Neural progenitor cell (in vitro differentiated cells): Measurements from ENCODE around the gene FASN. TPM values are rescaled to one million over a fixed set of nuclear protein-coding genes. Genes with fewer than 3 reads are reported as not detected.

Experiments used
- DNase-seq: peaks from one replicate; pipeline ENCODE4 v3.0.0-alpha.2; 2016; ENCODE audit warnings: low spot score
- H2AFZ ChIP-seq: fragments of 200-600 bp; sonication (generic); replicated peaks from 2 replicates; pipeline ENCODE4 v1.6.1; 2016; ENCODE audit warnings: antibody characterized with exemption
- H3F3A ChIP-seq: fragments of 200-600 bp; sonication (generic); 2 replicates; pipeline ENCODE4 v1.6.1; 2016; ENCODE audit warnings: antibody characterized with exemption, low read depth
- H3K27ac ChIP-seq: fragments of 200-600 bp; sonication (generic); 2 replicates; pipeline ENCODE4 v1.5.1; 2016; ENCODE audit warnings: mild to moderate bottlenecking
- H3K27me3 ChIP-seq: fragments of 200-600 bp; sonication (generic); 2 replicates; pipeline ENCODE4 v1.6.1; 2016; ENCODE audit warnings: mild to moderate bottlenecking, moderate library complexity
- H3K36me3 ChIP-seq: fragments of 200-600 bp; sonication (generic); 2 replicates; pipeline ENCODE4 v1.5.1; 2016
- H3K4me1 ChIP-seq: fragments of 200-600 bp; sonication (generic); 2 replicates; pipeline ENCODE4 v1.6.1; 2016; ENCODE audit warnings: mixed run types
- H3K4me2 ChIP-seq: fragments of 200-600 bp; sonication (generic); 2 replicates; pipeline ENCODE4 v1.6.1; 2016
- H3K4me3 ChIP-seq: fragments of 200-600 bp; sonication (generic); 2 replicates; pipeline ENCODE4 v1.5.1; 2016
- H3K79me2 ChIP-seq: fragments of 200-600 bp; sonication (generic); 2 replicates; pipeline ENCODE4 v1.6.1; 2016; ENCODE audit warnings: low read depth
- H3K9ac ChIP-seq: fragments of 200-600 bp; sonication (generic); 2 replicates; pipeline ENCODE4 v1.6.1; 2016
- H3K9me3 ChIP-seq: fragments of 200-600 bp; sonication (generic); 2 replicates; pipeline ENCODE4 v1.5.1; 2016; ENCODE audit warnings: low read depth
- H4K20me1 ChIP-seq: fragments of 200-600 bp; sonication (generic); 2 replicates; pipeline ENCODE4 v1.6.1; 2016; ENCODE audit warnings: low read depth
- H3K27ac Mint-ChIP-seq: 3 replicates; pipeline ENCODE4 v1.8.0; 2021; ENCODE audit warnings: mixed read lengths
- H3K27me3 Mint-ChIP-seq: 2 replicates; pipeline ENCODE4 v1.8.0; 2022; ENCODE audit warnings: low read depth, mild to moderate bottlenecking, inconsistent platforms, moderate library complexity, mixed read lengths; ENCODE audit not compliant: insufficient read depth
- H3K36me3 Mint-ChIP-seq: 3 replicates; pipeline ENCODE4 v1.8.0; 2021; ENCODE audit warnings: mixed read lengths
- H3K4me1 Mint-ChIP-seq: 3 replicates; pipeline ENCODE4 v1.8.0; 2021; ENCODE audit warnings: mixed read lengths
- H3K4me3 Mint-ChIP-seq: 3 replicates; pipeline ENCODE4 v1.8.0; 2021; ENCODE audit warnings: mild to moderate bottlenecking, moderate library complexity, mixed read lengths
- H3K9me3 Mint-ChIP-seq: 3 replicates; pipeline ENCODE4 v1.8.0; 2020; ENCODE audit warnings: mixed read lengths
- CTCF ChIP-seq: fragments of 200-600 bp; sonication (generic); IDR thresholded peaks from 2 replicates; pipeline ENCODE4 v1.5.1; 2017; ENCODE audit warnings: antibody characterized with exemption, mild to moderate bottlenecking
- EZH2 ChIP-seq: fragments of 200-600 bp; sonication (generic); IDR thresholded peaks from 2 replicates; pipeline ENCODE4 v1.6.1; 2017; ENCODE audit warnings: antibody characterized with exemption, mild to moderate bottlenecking, moderate library complexity
- EZH2phosphoT487 ChIP-seq: fragments of 200-600 bp; sonication (generic); IDR thresholded peaks from 2 replicates; pipeline ENCODE4 v1.6.1; 2017; ENCODE audit warnings: antibody characterized with exemption
- total RNA-seq: library from RNA; depleted of rRNA; stranded (reverse); fragments of >200 nt; gene quantifications from 2 replicates; pipeline ENCODE4 v1.2.3, GENCODE V29; 2015; ENCODE audit warnings: low replicate concordance

Gene FASN
- total RNA-seq, 1 donor from 2014 or later: 77.9 TPM

DNA sequence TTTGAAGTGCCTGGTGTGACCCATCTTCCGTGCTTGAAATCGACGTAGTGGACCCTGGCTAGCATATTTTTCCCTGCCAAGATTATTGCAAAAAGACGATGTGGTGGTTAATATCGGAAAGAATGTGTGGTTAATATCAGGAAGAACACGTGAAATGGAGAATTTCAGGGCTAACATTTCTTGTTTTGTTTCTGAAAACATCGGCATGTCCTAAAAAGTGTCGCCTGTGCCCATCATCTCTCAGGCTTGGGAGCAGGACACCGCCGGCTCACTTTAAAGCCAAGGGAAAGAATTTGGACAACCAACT, 60.2 kb downstream of the FASN start:
- Mint-ChIP-seq H3K27me3 (peaks cover 19% of the 10 kb centered on the region), H3K4me1 (peaks cover 29% of the 10 kb centered on the region), H3K36me3 (peaks cover 11% of the 10 kb centered on the region), H3K9me3 (peaks cover 9% of the 10 kb centered on the region), H3K27ac (peak overlapping the region; percentile 62), H3K4me3 (peak overlapping the region; percentile 87)
- no peak overlapping the region for H3K27ac ChIP-seq
- peaks cover 27% of the 10 kb centered on the region for H3F3A ChIP-seq
- peaks cover 7% of the 10 kb centered on the region for H3K4me1 ChIP-seq
- H3K4me2 ChIP-seq: peak overlapping the region; percentile 53
- peaks cover under 1% of the 10 kb centered on the region for H3K79me2 ChIP-seq
- no peaks in the 10 kb centered on the region for H3K36me3 ChIP-seq
- no peak overlapping the region for H3K9ac ChIP-seq
- TF ChIP-seq EZH2phosphoT487: no peak
- no peak for TF ChIP-seq CTCF
- TF ChIP-seq EZH2: no peak
- no peak for DNase-seq
- peaks cover 3% of the 10 kb centered on the region for H3K27me3 ChIP-seq
- H3K9me3 ChIP-seq: no peaks in the 10 kb centered on the region
- peak overlapping the region; percentile 66 for H3K4me3 ChIP-seq
- H4K20me1 ChIP-seq: peaks cover 22% of the 10 kb centered on the region
- H2AFZ ChIP-seq: peak overlapping the region; percentile 68

- Histone ChIP-seq H3K4me3 (peak within 1 kb of the TSS; percentile 66), H4K20me1 (peaks cover 27% of the 10 kb centered on the region), H2AFZ (peak within 1 kb of the TSS; percentile 78), H3K9me3 (no peaks in the 10 kb centered on the region), H3K4me1 (peaks cover 11% of the 10 kb centered on the region), H3K27ac (peak within 1 kb of the TSS; percentile 86), H3F3A (peaks cover 27% of the 10 kb centered on the region), H3K79me2 (peaks cover 4% of the 10 kb centered on the region), H3K36me3 (no peaks in the 10 kb centered on the region), H3K27me3 (peaks cover 8% of the 10 kb centered on the region), H3K9ac (peak within 1 kb of the TSS; percentile 42), H3K4me2 (peak within 1 kb of the TSS; percentile 91)
- TF ChIP-seq CTCF: peak; percentile 80
- TF ChIP-seq EZH2phosphoT487: no peak
- TF ChIP-seq EZH2: no peak
- peak; percentile 99 for DNase-seq
- H3K36me3 Mint-ChIP-seq: peaks cover 11% of the 10 kb centered on the region
- H3K27me3 Mint-ChIP-seq: peaks cover 23% of the 10 kb centered on the region
- peak within 1 kb of the TSS; percentile 87 for H3K4me3 Mint-ChIP-seq
- H3K27ac Mint-ChIP-seq: peak within 1 kb of the TSS; percentile 62
- peaks cover 25% of the 10 kb centered on the region for H3K4me1 Mint-ChIP-seq
- peaks cover 9% of the 10 kb centered on the region for H3K9me3 Mint-ChIP-seq
Measured at GRCh38 chr17:82037092-82037888, 60.7 kb downstream of the FASN start, which contains the start of gene DCXR. DCXR (minus strand) TSS chr17:82037697; CDS start chr17:82037682, 15 bp downstream.

DNA sequence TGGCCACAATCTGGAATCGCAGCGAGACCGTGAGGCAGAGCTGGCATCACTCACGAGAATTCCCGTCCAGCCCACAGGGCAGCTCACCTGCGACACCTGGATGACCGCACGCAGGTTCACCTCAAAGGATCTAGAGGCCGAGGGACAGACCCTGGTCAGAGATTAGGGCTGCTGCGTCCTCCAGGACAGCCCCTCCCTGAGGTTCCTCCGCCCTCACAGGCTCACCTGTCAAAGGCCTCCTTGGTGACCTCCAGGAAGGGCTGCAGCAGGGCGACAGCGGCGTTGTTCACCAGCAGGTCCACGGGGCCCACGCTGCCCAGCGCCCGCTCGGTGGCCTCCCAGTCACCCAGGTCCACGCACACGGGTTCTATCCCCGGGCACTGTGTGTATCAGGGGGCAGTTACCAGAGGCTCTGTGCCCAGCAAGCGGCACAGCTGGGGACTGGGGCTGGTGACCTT, 61.4 kb downstream of the FASN start:
- H3K9me3 Mint-ChIP-seq: peaks cover 9% of the 10 kb centered on the region
- no peaks in the 10 kb centered on the region for H3K9me3 ChIP-seq
- peaks cover 15% of the 10 kb centered on the region for H3K4me1 ChIP-seq
- peak overlapping the region; percentile 78 for H2AFZ ChIP-seq
- peaks cover 23% of the 10 kb centered on the region for H3K4me1 Mint-ChIP-seq
- H3K27me3 ChIP-seq: peaks cover 9% of the 10 kb centered on the region
- H3K4me3 Mint-ChIP-seq: peak overlapping the region; percentile 69
- no peak overlapping the region for H3K27ac Mint-ChIP-seq
- peaks cover 4% of the 10 kb centered on the region for H3K79me2 ChIP-seq
- TF ChIP-seq EZH2phosphoT487 (no peak), CTCF (no peak), EZH2 (no peak)
- H3K36me3 Mint-ChIP-seq: peaks cover 11% of the 10 kb centered on the region
- peak overlapping the region; percentile 66 for H3K4me3 ChIP-seq
- no peak overlapping the region for H3K9ac ChIP-seq
- H3K27me3 Mint-ChIP-seq: peaks cover 23% of the 10 kb centered on the region
- H3F3A ChIP-seq: peaks cover 27% of the 10 kb centered on the region
- peaks cover 28% of the 10 kb centered on the region for H4K20me1 ChIP-seq
- no peak for DNase-seq
- H3K36me3 ChIP-seq: no peaks in the 10 kb centered on the region
- H3K4me2 ChIP-seq: peak overlapping the region; percentile 91
- H3K27ac ChIP-seq: no peak overlapping the region
